Measurements from ENCODE around the gene RALGDS.

The RALGDS gene

GRCh38 chr9:133133681-133134387 is 12.8 kb upstream of the RALGDS start:
- DNase-seq, result peak; percentile 22 to 80 (median 62)

GRCh38 chr9:133132174-133132573 is 11.1 kb upstream of the RALGDS start:
- no peak for DNase-seq

- DNase-seq, result no peak
Observed at GRCh38 chr9:133131506-133131905, 10.5 kb upstream of the RALGDS start.

- DNase-seq, result peak in 2 of 4 experiments; percentile 28 to 34
Observed at GRCh38 chr9:133130685-133131244, 9.7 kb upstream of the RALGDS start.

- no peak for DNase-seq
Observed at GRCh38 chr9:133129001-133129795, 8.2 kb upstream of the RALGDS start.

GRCh38 chr9:133128152-133128551 is 7.1 kb upstream of the RALGDS start:
- no peak for DNase-seq

GRCh38 chr9:133127340-133127981 is 6.4 kb upstream of the RALGDS start:
- DNase-seq, result no peak

GRCh38 chr9:133126697-133127339 is 5.8 kb upstream of the RALGDS start:
- no peak for DNase-seq

GRCh38 chr9:133125941-133126696 is 5.1 kb upstream of the RALGDS start:
- no peak for DNase-seq

- no peak for DNase-seq
Observed at GRCh38 chr9:133124907-133125275, 3.9 kb upstream of the RALGDS start.

- DNase-seq, result no peak
Observed at GRCh38 chr9:133124123-133124906, 3.3 kb upstream of the RALGDS start.

GRCh38 chr9:133122935-133123611 is 2.0 kb upstream of the RALGDS start:
- DNase-seq, result no peak

- DNase-seq, result no peak
Observed at GRCh38 chr9:133122605-133122934, 1.5 kb upstream of the RALGDS start.

GRCh38 chr9:133121915-133122550 is 993 bp upstream of the RALGDS start:
- DNase-seq, result no peak

GRCh38 chr9:133120501-133121197 is 391 bp downstream of the RALGDS start:
- no peak for DNase-seq

GRCh38 chr9:133119846-133120500 is 1.1 kb downstream of the RALGDS start:
- DNase-seq, result no peak

GRCh38 chr9:133119103-133119845 is 1.8 kb downstream of the RALGDS start:
- DNase-seq, result no peak

- DNase-seq, result no peak
Observed at GRCh38 chr9:133118568-133118967, 2.5 kb downstream of the RALGDS start.

- DNase-seq, result no peak
Observed at GRCh38 chr9:133118179-133118520, 2.9 kb downstream of the RALGDS start.
